ENCODE results near the gene BACH2.

The BACH2 gene

GRCh38 chr6:90301816-90302215, 5.2 kb upstream of the BACH2 start:
- Histone ChIP-seq H3K9me3 (ENCODE audit: control insufficient read depth, low read length) (no peaks in the 10 kb centered on the region), H3K4me1 (peaks cover 22% of the 10 kb centered on the region), H3K27me3 (ENCODE audit: control insufficient read depth, insufficient read depth, low read length) (no peaks in the 10 kb centered on the region), H3K36me3 (ENCODE audit: control insufficient read depth, insufficient read depth, low read length) (no peaks in the 10 kb centered on the region), H3K4me2 (ENCODE audit: low read length) (no peak overlapping the region), H2AFZ (no peak overlapping the region), H3K79me2 (no peaks in the 10 kb centered on the region), H3K9ac (no peak overlapping the region), H3K27ac (no peak overlapping the region), H3K4me3 (ENCODE audit: low read depth, low read length) (no peak overlapping the region)
- TF ChIP-seq CTCF (IDR thresholded peaks at IDR 0.05): no peak

DNA sequence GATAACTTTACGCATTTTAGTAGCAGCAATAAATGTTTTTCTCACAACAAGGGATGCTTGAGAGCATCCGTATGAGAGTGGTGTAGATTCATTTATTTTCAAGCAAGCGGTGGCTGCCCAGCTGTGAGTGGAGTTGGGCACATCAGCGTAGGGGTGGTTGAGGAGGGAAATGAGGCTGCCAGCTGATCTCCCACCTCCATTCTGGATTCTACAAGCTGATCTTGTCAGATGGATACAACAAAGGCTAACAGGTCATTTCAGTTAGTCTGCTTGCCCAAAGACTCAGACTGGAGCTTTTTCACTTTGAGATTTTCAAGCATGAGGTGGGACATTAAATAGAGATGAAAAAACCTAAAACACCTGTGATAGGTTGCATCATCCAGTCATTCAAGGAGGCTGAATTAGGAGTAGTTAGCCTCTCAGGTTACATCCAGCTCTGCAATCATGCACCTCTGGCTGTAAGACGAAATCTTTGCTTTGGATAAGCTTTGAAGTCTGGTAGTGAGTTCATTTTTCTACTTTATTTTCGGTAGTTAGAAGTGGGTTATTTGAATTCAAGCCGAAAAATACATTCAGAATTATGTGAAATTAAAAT, 1.9 kb upstream of the BACH2 start:
- H2AFZ ChIP-seq: peak overlapping the region; percentile 84
- no peak overlapping the region for H3K9ac ChIP-seq
- no peaks in the 10 kb centered on the region for H3K36me3 ChIP-seq (ENCODE audit: control insufficient read depth, insufficient read depth, low read length)
- H3K4me3 ChIP-seq (ENCODE audit: low read depth, low read length): no peak overlapping the region
- TF ChIP-seq CTCF (IDR thresholded peaks at IDR 0.05): no peak
- H3K27ac ChIP-seq: peak overlapping the region; percentile 60
- H3K79me2 ChIP-seq: no peaks in the 10 kb centered on the region
- H3K4me1 ChIP-seq: peaks cover 20% of the 10 kb centered on the region
- no peaks in the 10 kb centered on the region for H3K9me3 ChIP-seq (ENCODE audit: control insufficient read depth, low read length)
- no peak overlapping the region for H3K4me2 ChIP-seq (ENCODE audit: low read length)
- H3K27me3 ChIP-seq (ENCODE audit: control insufficient read depth, insufficient read depth, low read length): no peaks in the 10 kb centered on the region

GRCh38 chr6:90297867-90298381, 1.3 kb upstream of the BACH2 start:
- TF ChIP-seq CTCF (IDR thresholded peaks at IDR 0.05): no peak
- peaks cover 20% of the 10 kb centered on the region for H3K4me1 ChIP-seq
- no peak overlapping the region for H3K4me2 ChIP-seq (ENCODE audit: low read length)
- H3K27ac ChIP-seq: peak overlapping the region; percentile 60
- H3K79me2 ChIP-seq: no peaks in the 10 kb centered on the region
- peak overlapping the region; percentile 84 for H2AFZ ChIP-seq
- H3K27me3 ChIP-seq (ENCODE audit: control insufficient read depth, insufficient read depth, low read length): no peaks in the 10 kb centered on the region
- no peaks in the 10 kb centered on the region for H3K36me3 ChIP-seq (ENCODE audit: control insufficient read depth, insufficient read depth, low read length)
- no peak overlapping the region for H3K4me3 ChIP-seq (ENCODE audit: low read depth, low read length)
- no peaks in the 10 kb centered on the region for H3K9me3 ChIP-seq (ENCODE audit: control insufficient read depth, low read length)
- H3K9ac ChIP-seq: no peak overlapping the region

DNA sequence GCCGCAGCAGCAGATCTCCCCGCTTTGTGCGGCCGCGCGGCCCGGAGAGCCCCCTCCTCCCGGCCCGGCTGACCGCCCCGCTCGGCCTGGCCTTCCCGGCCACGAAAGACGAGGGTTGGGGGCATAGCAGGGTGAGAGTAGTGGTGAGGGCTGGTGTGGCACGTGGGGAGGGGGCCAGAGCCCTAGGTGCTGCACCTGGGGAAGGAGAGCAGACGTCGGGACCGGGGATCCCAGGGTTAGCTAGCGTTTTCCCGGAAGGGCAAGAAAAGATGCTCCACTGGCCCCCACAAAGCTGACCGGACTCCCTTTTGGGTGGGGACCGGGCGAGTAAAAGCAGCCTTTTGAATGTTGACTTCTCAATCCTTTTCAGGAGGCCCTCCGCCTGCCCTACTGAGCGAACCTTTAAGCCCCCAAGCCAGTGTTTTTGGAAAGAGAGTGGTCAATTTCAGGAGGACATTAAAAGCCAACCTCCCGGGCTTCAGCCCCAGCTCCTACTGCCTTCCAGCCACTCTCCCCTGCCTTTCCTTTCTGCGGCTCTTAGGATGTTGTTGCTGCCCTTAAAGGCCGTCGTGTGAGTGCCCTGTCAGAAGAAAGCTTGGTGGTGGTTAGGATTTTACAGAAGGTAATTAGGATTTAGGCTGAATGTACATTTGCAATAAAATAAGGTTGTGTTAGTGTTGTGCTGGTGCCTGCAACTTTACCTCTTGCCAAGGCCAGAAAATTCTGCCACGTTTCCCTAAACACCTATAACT, 648 bp upstream of the BACH2 start:
- Histone ChIP-seq H2AFZ (peak overlapping the region; percentile 84), H3K9ac (no peak overlapping the region), H3K4me2 (ENCODE audit: low read length) (peak overlapping the region; percentile 65), H3K27me3 (ENCODE audit: control insufficient read depth, insufficient read depth, low read length) (no peaks in the 10 kb centered on the region), H3K27ac (peak overlapping the region; percentile 60), H3K9me3 (ENCODE audit: control insufficient read depth, low read length) (no peaks in the 10 kb centered on the region), H3K36me3 (ENCODE audit: control insufficient read depth, insufficient read depth, low read length) (no peaks in the 10 kb centered on the region), H3K4me3 (ENCODE audit: low read depth, low read length) (no peak overlapping the region), H3K4me1 (peaks cover 20% of the 10 kb centered on the region), H3K79me2 (no peaks in the 10 kb centered on the region)
- no peak for TF ChIP-seq CTCF (IDR thresholded peaks at IDR 0.05)

All from parathyroid adenoma (tissue), 2 donors.